Esophagus squamous epithelium (tissue), 4 donors: ENCODE data around the gene AHNAK.

Experiments
- POLR2A ChIP-seq, 4 donors: fragments of 450-650 bp; IDR thresholded peaks; one replicate each; pipeline ENCODE4 v1.6.1; 2017; ENCODE audit warnings: antibody characterized with exemption in 4 of 4, mild to moderate bottlenecking in 4 of 4, moderate library complexity in 3 of 4
- TF ChIP-seq, protein P1 (sequence below), 6 experiments: fragments of 450-650 bp in 4 of 6; fragments of 200-600 bp in 2 of 6; sonication (generic) in 2 of 6; IDR thresholded peaks; one replicate each; pipeline ENCODE4 v1.5.1; 2016 to 2019; ENCODE audit warnings: antibody characterized with exemption in 6 of 6, mild to moderate bottlenecking in 4 of 6, moderate library complexity in 4 of 6

DNA sequence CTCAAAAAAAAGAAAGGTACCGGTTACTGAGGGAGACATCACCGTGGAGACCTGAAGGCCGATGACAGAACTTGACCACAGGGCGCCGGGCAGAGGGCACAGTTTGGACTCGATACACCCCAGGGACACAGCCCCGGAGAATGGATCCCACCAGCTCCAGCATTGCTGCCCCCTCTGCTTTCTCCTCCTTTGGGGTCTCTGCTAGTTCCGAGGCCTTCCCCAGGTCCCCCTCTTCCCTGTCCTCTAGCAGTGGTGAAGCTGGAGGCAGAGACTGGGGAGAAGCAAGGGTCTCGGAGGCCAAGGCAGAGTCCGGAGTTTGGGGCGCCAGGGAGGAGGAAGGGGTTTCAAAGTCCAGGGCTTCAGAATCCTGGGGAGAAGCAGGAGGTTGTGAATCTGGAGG lies 31.9 kb upstream of the AHNAK start:
- TF ChIP-seq, protein P1, sequence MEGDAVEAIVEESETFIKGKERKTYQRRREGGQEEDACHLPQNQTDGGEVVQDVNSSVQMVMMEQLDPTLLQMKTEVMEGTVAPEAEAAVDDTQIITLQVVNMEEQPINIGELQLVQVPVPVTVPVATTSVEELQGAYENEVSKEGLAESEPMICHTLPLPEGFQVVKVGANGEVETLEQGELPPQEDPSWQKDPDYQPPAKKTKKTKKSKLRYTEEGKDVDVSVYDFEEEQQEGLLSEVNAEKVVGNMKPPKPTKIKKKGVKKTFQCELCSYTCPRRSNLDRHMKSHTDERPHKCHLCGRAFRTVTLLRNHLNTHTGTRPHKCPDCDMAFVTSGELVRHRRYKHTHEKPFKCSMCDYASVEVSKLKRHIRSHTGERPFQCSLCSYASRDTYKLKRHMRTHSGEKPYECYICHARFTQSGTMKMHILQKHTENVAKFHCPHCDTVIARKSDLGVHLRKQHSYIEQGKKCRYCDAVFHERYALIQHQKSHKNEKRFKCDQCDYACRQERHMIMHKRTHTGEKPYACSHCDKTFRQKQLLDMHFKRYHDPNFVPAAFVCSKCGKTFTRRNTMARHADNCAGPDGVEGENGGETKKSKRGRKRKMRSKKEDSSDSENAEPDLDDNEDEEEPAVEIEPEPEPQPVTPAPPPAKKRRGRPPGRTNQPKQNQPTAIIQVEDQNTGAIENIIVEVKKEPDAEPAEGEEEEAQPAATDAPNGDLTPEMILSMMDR (IDR thresholded peaks at IDR 0.05) = no peak
- no peak for TF ChIP-seq POLR2A (IDR thresholded peaks at IDR 0.05)
